HepG2 (cell line): ENCODE results near the gene SLC22A31. TPM values are rescaled to one million over a fixed set of nuclear protein-coding genes. Genes with fewer than 3 reads are reported as not detected.

Experiments
- ESRRA ChIP-seq: sonication (generic); formaldehyde crosslinking; IDR thresholded peaks from 2 replicates; pipeline ENCODE4 v1.5.1; 2020; ENCODE audit warnings: mild to moderate bottlenecking, low read depth, missing genetic modification reagents
- GLMP ChIP-seq: sonication (generic); formaldehyde crosslinking; IDR thresholded peaks from 2 replicates; pipeline ENCODE4 v1.9.0; 2021; ENCODE audit warnings: missing genetic modification reagents, mild to moderate bottlenecking, borderline replicate concordance
- HMG20A ChIP-seq: IDR thresholded peaks from 2 replicates; pipeline ENCODE4 v1.6.1; 2016; ENCODE audit warnings: borderline replicate concordance
- MTERF4 ChIP-seq: sonication (generic); formaldehyde crosslinking; IDR thresholded peaks from 2 replicates; pipeline ENCODE4 v1.8.0; 2023; ENCODE audit warnings: mild to moderate bottlenecking, missing genetic modification reagents
- NFYB ChIP-seq: sonication (generic); formaldehyde crosslinking; IDR thresholded peaks from 2 replicates; pipeline ENCODE4 v1.4.0; 2020; ENCODE audit warnings: missing genetic modification reagents
- SMYD3 ChIP-seq: sonication (generic); formaldehyde crosslinking; IDR thresholded peaks from 2 replicates; pipeline ENCODE4 v1.8.1; 2023; ENCODE audit warnings: mild to moderate bottlenecking, missing genetic modification reagents
- SP4 ChIP-seq: sonication (generic); formaldehyde crosslinking; IDR thresholded peaks from 2 replicates; pipeline ENCODE4 v1.8.1; 2023; ENCODE audit warnings: mild to moderate bottlenecking, missing genetic modification reagents
- SRY ChIP-seq: sonication (generic); formaldehyde crosslinking; IDR thresholded peaks from 2 replicates; pipeline ENCODE4 v1.8.0; 2022; ENCODE audit warnings: mild to moderate bottlenecking, missing genetic modification reagents
- SSRP1 ChIP-seq: IDR thresholded peaks from 2 replicates; pipeline ENCODE4 v1.6.1; 2016; ENCODE audit warnings: control low read depth
- TGIF2 ChIP-seq: IDR thresholded peaks from 2 replicates; pipeline ENCODE4 v1.6.1; 2016; ENCODE audit warnings: control low read depth, missing compliant biosample characterization
- ZBTB40 ChIP-seq, 2 experiments: fragments of 450-650 bp in 1 of 2; sonication (generic) in 1 of 2; formaldehyde crosslinking in 1 of 2; IDR thresholded peaks; 2 replicates each; pipeline versions ENCODE4 v1.6.1 to v1.8.0; 2016 to 2022; ENCODE audit warnings: antibody characterized with exemption in 1 of 2, mild to moderate bottlenecking in 1 of 2, missing genetic modification reagents in 1 of 2
- ZMYM2 ChIP-seq: sonication (generic); formaldehyde crosslinking; IDR thresholded peaks from 2 replicates; pipeline ENCODE4 v1.8.0; 2022; ENCODE audit warnings: mild to moderate bottlenecking, missing genetic modification reagents
- ZNF431 ChIP-seq: sonication (generic); formaldehyde crosslinking; IDR thresholded peaks from 2 replicates; pipeline ENCODE4 v1.9.0; 2022; ENCODE audit warnings: missing genetic modification reagents, low read depth, mild to moderate bottlenecking, borderline replicate concordance
- ZNF7 ChIP-seq: IDR thresholded peaks from 2 replicates; pipeline ENCODE4 v1.6.1; 2016; ENCODE audit warnings: missing biosample characterization, missing genetic modification reagents
- ZNF704 ChIP-seq: sonication (generic); formaldehyde crosslinking; IDR thresholded peaks from 2 replicates; pipeline ENCODE4 v1.8.1; 2023; ENCODE audit warnings: mild to moderate bottlenecking, inconsistent platforms, moderate library complexity, missing genetic modification reagents, borderline replicate concordance
- ZNF709 ChIP-seq: sonication (generic); formaldehyde crosslinking; IDR thresholded peaks from 2 replicates; pipeline ENCODE4 v1.5.0; 2020; ENCODE audit warnings: mild to moderate bottlenecking, missing genetic modification reagents
- ZSCAN20 ChIP-seq: sonication (generic); formaldehyde crosslinking; IDR thresholded peaks from 2 replicates; pipeline ENCODE4 v1.4.0; 2020; ENCODE audit warnings: missing genetic modification reagents, mild to moderate bottlenecking, borderline replicate concordance
- polyA plus RNA-seq, 8 experiments: library from polyadenylated mRNA; depleted of rRNA in 3 of 8; stranded (reverse) in 7 of 8; unstranded in 1 of 8; fragments of >200 nt; fragmentation: Illumina TruSeq in 4 of 8; extraction: Trizol in 4 of 8; gene quantifications; 2 replicates each; pipeline versions ENCODE4 v1.2.1 to v1.2.3, GENCODE V29; 2011 to 2016; ENCODE audit warnings: low read depth in 4 of 8, missing spikeins in 1 of 8, mixed read lengths in 1 of 8; ENCODE audit not compliant: insufficient read depth in 1 of 8
- total RNA-seq, 5 experiments: library from RNA; depleted of rRNA; stranded (reverse); fragments of >200 nt; fragmentation: Illumina TruSeq; extraction: Trizol; gene quantifications; 2 replicates each; pipeline ENCODE4 v1.2.3, GENCODE V29; 2016; ENCODE audit warnings: low read depth in 1 of 5

Gene SLC22A31
- total and polyA plus RNA-seq, 2 of the 13 experiments (the other 11 are each of a cell fraction or from before 2014, with no cell fraction given), result 67.3 to 83.3 TPM

- TF ChIP-seq SRY, result 0 out of 2 replicates have a peak, but pooled peaks have one; percentile 22
- TF ChIP-seq HMG20A (CRISPR knock-in tag), result peak; percentile 52; the same call in 1 of the 2 replicates
- TF ChIP-seq SMYD3 (CRISPR knock-in tag), result no peak
- no peak for TF ChIP-seq GLMP (CRISPR knock-in tag)
- no peak; the same call in 1 of the 2 replicates for TF ChIP-seq ZNF7
- TF ChIP-seq ZNF704 (CRISPR knock-in tag), result 0 out of 2 replicates have a peak, but pooled peaks have one; percentile 58
- peak; percentile 84; the same call in 1 of the 2 replicates for TF ChIP-seq SSRP1 (CRISPR knock-in tag)
- TF ChIP-seq ZSCAN20 (CRISPR knock-in tag), result no peak
- peak; percentile 59; the same call in 1 of the 2 replicates for TF ChIP-seq ZMYM2 (CRISPR knock-in tag)
- TF ChIP-seq ZNF431 (CRISPR knock-in tag), result 0 out of 2 replicates have a peak, but pooled peaks have one; percentile 51
- TF ChIP-seq ZNF709 (CRISPR knock-in tag), result peak; percentile 70; the same call in 1 of the 2 replicates
- peak; percentile 81 for TF ChIP-seq SP4 (CRISPR knock-in tag)
- TF ChIP-seq TGIF2 (CRISPR knock-in tag), result no peak
- peak; percentile 81; the same call in 1 of the 2 replicates for TF ChIP-seq ESRRA (CRISPR knock-in tag)
- no peak for TF ChIP-seq MTERF4 (CRISPR knock-in tag)
- TF ChIP-seq ZBTB40 (IDR thresholded peaks at IDR 0.05), result no peak
- TF ChIP-seq ZBTB40 (CRISPR knock-in tag; IDR thresholded peaks at IDR 0.05), result no peak
- no peak for TF ChIP-seq NFYB
Measured at GRCh38 chr16:89167425-89167941, 32.9 kb downstream of the SLC22A31 start (continued).
